B cell (primary cell): ENCODE results near the gene HSH2D. TPM values are rescaled to one million over a fixed set of nuclear protein-coding genes. Genes with fewer than 3 reads are reported as not detected.

Experiments used
- ATAC-seq: fragments of 200-7000 bp; cut with Tn5 transposase; one replicate; pipeline ENCODE4 v1.10.0; 2021; ENCODE audit warnings: low read depth, mild to moderate bottlenecking, moderate number of reproducible peaks, moderate library complexity
- CTCF ChIA-PET: fragments of 350-600 bp; sonication (Branson Sonifier 250); formaldehyde crosslinking; loops from one replicate; lab custom pipeline; 2021; ENCODE audit warnings: antibody characterized with exemption, inconsistent platforms; lab: Charles Lee
- POLR2A ChIA-PET: fragments of 350-600 bp; sonication (Branson Sonifier 250); formaldehyde crosslinking; loops from one replicate; lab custom pipeline; 2021; ENCODE audit warnings: antibody characterized with exemption; lab: Charles Lee
- DNase-seq: peaks from one replicate; pipeline ENCODE4 v3.0.0; 2013
- H2AFZ ChIP-seq: 2 replicates; pipeline ENCODE4 v1.6.1; 2012; ENCODE audit warnings: mild to moderate bottlenecking, low read depth, low read length; ENCODE audit not compliant: insufficient read depth, poor library complexity, severe bottlenecking
- H3K27ac ChIP-seq, 2 donors: 1 replicate in 1 of 2; 2 replicates in 1 of 2; pipeline ENCODE4 v1.5.1; 2012 to 2013; ENCODE audit warnings: low read length in 2 of 2, mild to moderate bottlenecking in 2 of 2, moderate library complexity in 1 of 2
- H3K27me3 ChIP-seq, 4 experiments: fragments of 200-600 bp in 1 of 4; sonication (generic) in 1 of 4; replicated peaks in 1 of 4; 1 replicate in 2 of 4; 2 replicates in 2 of 4; pipeline versions ENCODE4 v1.6.1 to v1.7.0; 2013 to 2016; ENCODE audit warnings: low read length in 3 of 4, mild to moderate bottlenecking in 2 of 4, mixed read lengths in 1 of 4, moderate library complexity in 1 of 4; ENCODE audit not compliant: insufficient read depth in 4 of 4, control insufficient read depth in 3 of 4; ENCODE audit errors: control extremely low read depth in 1 of 4
- H3K36me3 ChIP-seq, 2 experiments: replicated peaks in 1 of 2; 1 replicate in 1 of 2; 2 replicates in 1 of 2; pipeline versions ENCODE4 v1.6.1 to v1.7.1; 2013; ENCODE audit warnings: low read length in 1 of 2; ENCODE audit not compliant: insufficient read depth in 2 of 2, control insufficient read depth in 1 of 2; ENCODE audit errors: control extremely low read depth in 1 of 2, extremely low read depth in 1 of 2
- H3K4me1 ChIP-seq, 2 donors: fragments of 200-600 bp in 1 of 2; sonication (generic) in 1 of 2; 1 replicate in 1 of 2; 2 replicates in 1 of 2; pipeline versions ENCODE4 v1.5.1 to v1.6.1; 2013 to 2017; ENCODE audit warnings: low read length in 2 of 2; ENCODE audit not compliant: control insufficient read depth in 2 of 2, insufficient read depth in 2 of 2
- H3K4me2 ChIP-seq: replicated peaks from 2 replicates; pipeline ENCODE3; 2012; ENCODE audit warnings: mild to moderate bottlenecking, low read depth, low read length; ENCODE audit not compliant: poor library complexity, severe bottlenecking
- H3K4me3 ChIP-seq, 5 experiments: fragments of 200-600 bp in 1 of 5; sonication (generic) in 1 of 5; 1 replicate in 3 of 5; 2 replicates in 2 of 5; pipeline versions ENCODE4 v1.5.1 to v1.7.0; 2011 to 2016; ENCODE audit warnings: low read length in 4 of 5, mild to moderate bottlenecking in 4 of 5, low read depth in 2 of 5, control low read depth in 1 of 5, moderate library complexity in 1 of 5; ENCODE audit not compliant: insufficient read depth in 1 of 5; ENCODE audit errors: control extremely low read depth in 1 of 5, extremely low read depth in 1 of 5
- H3K79me2 ChIP-seq: fragments of 200-600 bp; sonication (generic); one replicate; pipeline ENCODE4 v1.6.0; 2016; ENCODE audit warnings: low read length; ENCODE audit not compliant: control insufficient read depth, insufficient read depth
- H3K9ac ChIP-seq: fragments of 200-600 bp; sonication (generic); 2 replicates; pipeline ENCODE4 v1.6.1; 2017; ENCODE audit warnings: mild to moderate bottlenecking, low read length, moderate library complexity
- H3K9me3 ChIP-seq, 3 donors: one replicate each; pipeline versions ENCODE4 v1.6.1 to v1.7.1; 2013; ENCODE audit warnings: low read length in 2 of 3; ENCODE audit not compliant: control insufficient read depth in 2 of 3, insufficient read depth in 1 of 3; ENCODE audit errors: control extremely low read depth in 1 of 3
- H4K20me1 ChIP-seq: 2 replicates; pipeline ENCODE4 v1.6.0; 2012; ENCODE audit warnings: mild to moderate bottlenecking, low read length; ENCODE audit not compliant: insufficient read depth, control insufficient read depth, poor library complexity, severe bottlenecking
- H3K27ac Mint-ChIP-seq: one replicate; pipeline ENCODE4 v1.8.0; 2021; ENCODE audit warnings: mixed read lengths
- H3K27me3 Mint-ChIP-seq: one replicate; pipeline ENCODE4 v1.8.0; 2021; ENCODE audit warnings: mixed read lengths
- H3K4me1 Mint-ChIP-seq: one replicate; pipeline ENCODE4 v1.8.0; 2021; ENCODE audit warnings: mixed read lengths
- H3K4me3 Mint-ChIP-seq: one replicate; pipeline ENCODE4 v1.8.0; 2021; ENCODE audit warnings: mixed read lengths
- H3K9me3 Mint-ChIP-seq: one replicate; pipeline ENCODE4 v1.8.0; 2022; ENCODE audit warnings: mixed read lengths; ENCODE audit not compliant: insufficient read depth
- EZH2 ChIP-seq: IDR thresholded peaks from 2 replicates; pipeline ENCODE4 v1.6.1; 2012; ENCODE audit warnings: borderline replicate concordance, low read depth, mild to moderate bottlenecking, moderate library complexity, low read length; ENCODE audit not compliant: insufficient read depth, poor library complexity, severe bottlenecking
- WGBS: methylation state at CpG from one replicate; pipeline ENCODE4 v1.1.5; 2013; ENCODE audit warnings: missing lambda C conversion rate; ENCODE audit not compliant: insufficient coverage; 5-methylcytosine and 5-hydroxymethylcytosine counted together
- intact Hi-C: fragments of 100-400 bp; cut with micrococcal nuclease; formaldehyde crosslinking; loops from one replicate; pipeline ENCODE4 v1.10.0; 2022
- polyA plus RNA-seq: library from polyadenylated mRNA; depleted of rRNA; stranded (reverse); fragments of >200 nt; gene quantifications from 2 replicates; pipeline ENCODE4 v1.2.3, GENCODE V29; 2012
- total RNA-seq, 2 donors: library from RNA; stranded (reverse); fragments of 120-200 nt in 1 of 2; gene quantifications; 1 replicate in 1 of 2; 2 replicates in 1 of 2; pipeline versions ENCODE4 v1.2.3 to v1.2.4, GENCODE V29; 2013 to 2022
- TF ChIP-seq, protein P1 (sequence below): fragments of 200-600 bp; IDR thresholded peaks from one replicate; pipeline ENCODE4 v1.8.0; 2022; ENCODE audit warnings: antibody characterized with exemption, mild to moderate bottlenecking

Gene HSH2D
- total and polyA plus RNA-seq, 2 donors (not counting 1 experiment from before 2014, with no cell fraction given) = 259 to 299 TPM

DNA sequence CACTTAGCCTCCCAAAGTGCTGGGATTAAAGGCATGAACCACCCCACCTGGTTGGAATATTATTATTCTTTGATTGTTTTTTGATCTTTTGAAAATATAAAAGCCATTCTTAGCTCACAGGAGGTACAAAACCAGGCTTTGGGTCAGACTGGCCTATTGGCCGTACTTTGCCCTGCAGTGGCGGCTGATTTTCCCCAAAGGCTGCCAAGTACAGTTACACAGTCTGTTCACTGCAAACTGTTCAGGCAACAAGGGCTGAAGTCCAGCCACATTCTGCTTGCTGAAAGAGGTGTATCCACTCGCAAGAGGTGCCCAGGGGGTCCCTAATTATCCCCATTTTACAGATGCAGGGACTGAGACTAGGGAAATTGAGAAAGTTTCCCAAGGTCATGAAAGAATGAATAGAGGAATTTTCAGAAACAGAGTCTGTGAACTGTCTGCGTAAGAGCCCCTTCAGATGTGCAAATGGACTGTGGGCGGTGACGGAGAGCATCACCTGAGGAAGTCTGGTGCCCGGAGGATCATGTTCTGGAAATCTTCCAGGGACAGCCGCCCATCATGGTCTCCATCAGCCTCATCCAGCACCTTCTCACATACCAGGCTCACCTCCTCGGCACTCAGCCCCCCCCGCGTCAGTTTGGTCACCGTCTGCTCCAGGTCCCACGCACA lies 20.9 kb downstream of the HSH2D start:
- peaks cover 13 to 19% of the 10 kb centered on the region in 2 donors for H3K4me1 ChIP-seq
- no peaks in the 10 kb centered on the region for H3K27me3 ChIP-seq
- Mint-ChIP-seq H3K27me3 (no peaks in the 10 kb centered on the region), H3K4me3 (no peak overlapping the region), H3K27ac (no peak overlapping the region), H3K4me1 (peaks cover 15% of the 10 kb centered on the region), H3K9me3 (no peaks in the 10 kb centered on the region)
- H3K27ac ChIP-seq = no peak overlapping the region
- DNase-seq = no peak
- TF ChIP-seq, protein P1, sequence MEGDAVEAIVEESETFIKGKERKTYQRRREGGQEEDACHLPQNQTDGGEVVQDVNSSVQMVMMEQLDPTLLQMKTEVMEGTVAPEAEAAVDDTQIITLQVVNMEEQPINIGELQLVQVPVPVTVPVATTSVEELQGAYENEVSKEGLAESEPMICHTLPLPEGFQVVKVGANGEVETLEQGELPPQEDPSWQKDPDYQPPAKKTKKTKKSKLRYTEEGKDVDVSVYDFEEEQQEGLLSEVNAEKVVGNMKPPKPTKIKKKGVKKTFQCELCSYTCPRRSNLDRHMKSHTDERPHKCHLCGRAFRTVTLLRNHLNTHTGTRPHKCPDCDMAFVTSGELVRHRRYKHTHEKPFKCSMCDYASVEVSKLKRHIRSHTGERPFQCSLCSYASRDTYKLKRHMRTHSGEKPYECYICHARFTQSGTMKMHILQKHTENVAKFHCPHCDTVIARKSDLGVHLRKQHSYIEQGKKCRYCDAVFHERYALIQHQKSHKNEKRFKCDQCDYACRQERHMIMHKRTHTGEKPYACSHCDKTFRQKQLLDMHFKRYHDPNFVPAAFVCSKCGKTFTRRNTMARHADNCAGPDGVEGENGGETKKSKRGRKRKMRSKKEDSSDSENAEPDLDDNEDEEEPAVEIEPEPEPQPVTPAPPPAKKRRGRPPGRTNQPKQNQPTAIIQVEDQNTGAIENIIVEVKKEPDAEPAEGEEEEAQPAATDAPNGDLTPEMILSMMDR = no peak
- no peak for TF ChIP-seq EZH2
- 98% methylated on average over 11 of the region's 13 CpGs for WGBS
- ChIA-PET POLR2A (interaction anchor here (0.6 kb wide), 1 partner anchor 17 kb away, joined by 3 read pairs; no protein-coding TSS in a partner anchor), CTCF (no interaction called here)
- peaks cover 0 to 7% (median 3%) of the 10 kb centered on the region in 3 donors for H3K9me3 ChIP-seq
- intact Hi-C loops = no loop called here
- H3K4me2 ChIP-seq = no peak overlapping the region
- H2AFZ ChIP-seq = no peak overlapping the region
- no peak overlapping the region for H3K9ac ChIP-seq
- no peak overlapping the region for H3K4me3 ChIP-seq
- H4K20me1 ChIP-seq = no peaks in the 10 kb centered on the region
- no peaks in the 10 kb centered on the region for H3K79me2 ChIP-seq
- no peak for ATAC-seq
- H3K36me3 ChIP-seq = no peaks in the 10 kb centered on the region

DNA sequence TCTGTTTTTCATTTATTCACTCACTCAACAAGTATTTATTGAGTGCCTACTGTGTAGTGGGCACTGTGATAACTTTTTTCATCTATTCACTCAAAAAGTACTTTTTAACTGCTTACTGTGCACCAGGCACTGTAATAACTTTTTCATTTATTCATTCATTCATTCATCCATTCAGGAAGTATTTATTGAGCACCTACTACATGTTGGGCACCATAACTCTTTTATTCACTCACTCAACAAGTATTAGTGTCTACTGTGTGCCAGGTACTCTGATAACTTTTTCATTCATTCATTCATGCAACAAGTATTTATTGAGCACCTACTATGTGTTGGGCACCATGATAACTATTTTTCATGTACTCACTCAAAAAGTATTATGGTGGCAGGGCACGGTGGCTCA lies 22.9 kb downstream of the HSH2D start:
- no peak for DNase-seq
- Histone ChIP-seq H3K36me3 (no peaks in the 10 kb centered on the region), H3K9me3 (peaks cover 0 to 7% (median 3%) of the 10 kb centered on the region in 3 donors), H3K27ac (no peak overlapping the region), H2AFZ (no peak overlapping the region), H3K79me2 (no peaks in the 10 kb centered on the region), H3K4me1 (peaks cover 15 to 22% of the 10 kb centered on the region in 2 donors), H3K4me3 (no peak overlapping the region), H3K4me2 (no peak overlapping the region), H4K20me1 (no peaks in the 10 kb centered on the region), H3K9ac (no peak overlapping the region), H3K27me3 (no peaks in the 10 kb centered on the region)
- no peak for ATAC-seq
- H3K4me3 Mint-ChIP-seq = no peak overlapping the region
- intact Hi-C loops = no loop called here
- no peaks in the 10 kb centered on the region for H3K9me3 Mint-ChIP-seq
- H3K27me3 Mint-ChIP-seq = no peaks in the 10 kb centered on the region
- ChIA-PET CTCF (no interaction called here), POLR2A (no interaction called here)
- H3K27ac Mint-ChIP-seq = no peak overlapping the region
- no CpG with 5 or more reads among the region's 1 CpG for WGBS
- peaks cover 14% of the 10 kb centered on the region for H3K4me1 Mint-ChIP-seq
- TF ChIP-seq EZH2 = no peak
- TF ChIP-seq, protein P1 = no peak
